Breast epithelium (tissue), 3 donors: ENCODE results near the gene TAS2R41.

Experiments
- CTCF ChIP-seq, 3 donors: fragments of 450-650 bp; IDR thresholded peaks; one replicate each; pipeline ENCODE4 v1.5.1; 2016 to 2017; ENCODE audit warnings: antibody characterized with exemption in 3 of 3, mild to moderate bottlenecking in 3 of 3, moderate library complexity in 3 of 3
- POLR2A ChIP-seq: fragments of 450-650 bp; IDR thresholded peaks from one replicate; pipeline ENCODE4 v1.6.1; 2016; ENCODE audit warnings: antibody characterized with exemption, mild to moderate bottlenecking, moderate library complexity

GRCh38 chr7:143485094-143485493 is 7.4 kb downstream of the TAS2R41 start:
- TF ChIP-seq CTCF (IDR thresholded peaks at IDR 0.05) (no peak), POLR2A (no peak)
